ENCODE results near the gene HPSE2. TPM values are rescaled to one million over a fixed set of nuclear protein-coding genes. Genes with fewer than 3 reads are reported as not detected.
"Not testable (repeated sequence)": the region's sequence is repeated elsewhere in the genome, so short reads cannot be mapped to it uniquely, and the experiment has no call there.

Gene HPSE2
- total RNA-seq, 1 donor from 2014 or later = 18.3 TPM

- DNase-seq = no peak
Observed at GRCh38 chr10:99161165-99161564, 74.5 kb downstream of the HPSE2 start.

GRCh38 chr10:99143651-99144050, 92.0 kb downstream of the HPSE2 start:
- DNase-seq = peak; percentile 2

DNA sequence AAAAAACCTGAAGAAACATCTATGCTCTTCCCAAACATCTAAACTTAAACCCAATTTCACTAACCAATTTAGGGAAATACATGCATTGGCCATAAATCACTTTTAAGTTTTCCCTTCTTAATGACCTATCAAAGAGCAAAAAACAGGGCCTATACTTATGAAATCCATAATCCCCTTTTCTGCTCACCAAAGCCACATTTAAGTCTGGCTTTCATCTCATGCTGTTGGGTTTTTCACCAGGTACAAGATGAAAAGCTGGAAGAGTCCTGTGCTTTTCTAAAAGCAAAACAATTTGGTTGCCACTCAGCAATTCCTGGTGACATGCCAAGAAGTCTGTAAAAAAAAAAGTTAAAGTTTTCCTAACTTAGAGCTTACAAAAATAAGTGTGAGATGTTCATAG, 92.6 kb downstream of the HPSE2 start:
- DNase-seq = peak; percentile 8

- DNase-seq = not testable (repeated sequence)
Observed at GRCh38 chr10:99132897-99133296, 102.8 kb downstream of the HPSE2 start.

DNA sequence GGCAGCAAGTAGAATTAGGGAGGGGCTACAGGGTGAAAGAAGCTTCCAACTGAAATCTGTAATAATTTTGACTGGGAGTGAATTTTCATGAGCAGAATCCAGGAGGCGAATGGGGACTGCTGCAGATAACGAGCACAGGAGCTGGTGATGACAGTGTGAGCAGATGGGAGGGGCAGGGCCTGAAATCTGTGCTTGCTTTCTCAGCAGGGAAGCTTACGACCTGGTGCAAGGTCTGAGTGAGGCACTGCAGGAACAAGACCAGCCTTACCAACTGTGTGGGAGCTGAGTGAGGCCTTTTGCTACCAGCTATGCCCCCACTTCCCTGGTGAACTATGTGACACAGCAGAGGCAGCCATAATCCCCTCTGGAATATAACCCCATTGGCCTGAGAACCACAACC, 109.8 kb downstream of the HPSE2 start:
- DNase-seq = no peak

- DNase-seq = no peak
Observed at GRCh38 chr10:99124376-99124775, 111.3 kb downstream of the HPSE2 start.

- DNase-seq = no peak
Observed at GRCh38 chr10:99123851-99124250, 111.8 kb downstream of the HPSE2 start.

DNA sequence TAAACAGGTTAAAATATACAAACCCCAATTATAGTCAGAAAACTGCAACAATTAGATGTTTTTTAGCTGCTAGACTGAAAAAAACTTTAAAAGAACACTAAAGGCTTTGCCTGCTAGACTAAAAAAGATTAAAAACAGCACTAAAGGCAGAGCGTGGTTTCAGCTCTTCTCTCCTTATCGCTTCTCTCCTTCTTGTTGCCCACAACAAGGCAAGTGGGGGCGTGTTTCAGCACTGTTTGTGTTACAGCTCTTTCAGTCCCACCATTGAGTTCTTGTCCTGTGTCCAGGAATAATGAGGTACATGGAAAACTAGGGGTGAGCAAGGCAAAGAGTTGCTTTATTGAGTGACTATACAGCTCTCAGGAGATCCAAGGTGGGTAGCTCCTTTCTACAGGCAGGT, 112.3 kb downstream of the HPSE2 start:
- no peak for DNase-seq

- no peak for DNase-seq
Observed at GRCh38 chr10:99119258-99119748, 116.3 kb downstream of the HPSE2 start.

GRCh38 chr10:99115703-99116102, 119.9 kb downstream of the HPSE2 start:
- DNase-seq = no peak

DNA sequence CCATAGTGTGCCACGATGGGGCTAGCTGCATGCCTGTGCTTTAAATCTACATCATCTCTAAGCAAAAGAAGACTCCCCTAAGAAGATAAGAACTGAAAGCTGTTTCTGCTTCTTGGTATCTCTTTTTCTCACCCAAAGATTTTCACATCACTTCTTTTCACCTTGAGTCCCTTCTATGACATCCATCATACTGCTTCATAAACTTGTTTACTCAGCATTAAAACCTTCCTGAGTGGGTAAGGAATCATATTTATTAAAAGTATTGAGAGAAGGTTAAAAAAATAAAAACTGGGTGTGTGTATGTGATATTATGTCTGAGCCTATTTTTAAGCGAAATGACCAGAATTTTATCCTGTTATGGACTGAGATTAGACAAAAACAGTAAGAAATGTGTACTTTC, 150.3 kb downstream of the HPSE2 start:
- no peak for DNase-seq

- DNase-seq = no peak
Observed at GRCh38 chr10:99084161-99084560, 151.5 kb downstream of the HPSE2 start.

- no peak for DNase-seq
Observed at GRCh38 chr10:99080275-99080945, 155.2 kb downstream of the HPSE2 start.

GRCh38 chr10:99062591-99062990, 173.1 kb downstream of the HPSE2 start:
- DNase-seq = no peak

DNA sequence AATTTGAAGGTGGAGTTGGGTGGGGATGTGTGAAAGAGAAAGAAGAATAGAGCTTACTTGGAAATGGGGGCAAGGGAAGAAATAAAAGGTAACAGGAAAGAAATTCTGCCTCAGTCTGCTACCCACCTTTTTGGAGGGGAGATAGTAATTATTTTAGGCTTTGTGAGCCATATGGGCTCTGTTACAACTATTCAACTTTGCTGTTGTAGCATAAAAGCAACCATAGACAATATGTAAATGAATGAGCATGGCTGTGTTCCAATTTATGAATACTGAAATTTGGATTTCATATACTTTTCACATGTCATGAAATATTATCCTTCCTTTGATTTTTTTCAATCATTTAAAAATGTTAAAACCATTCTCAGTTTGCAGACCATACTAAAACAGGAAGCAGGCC, 176.9 kb downstream of the HPSE2 start:
- DNase-seq = no peak

GRCh38 chr10:99057936-99058690, 177.5 kb downstream of the HPSE2 start:
- DNase-seq = peak; percentile 68

GRCh38 chr10:99045671-99046070, 190.0 kb downstream of the HPSE2 start:
- no peak for DNase-seq

DNA sequence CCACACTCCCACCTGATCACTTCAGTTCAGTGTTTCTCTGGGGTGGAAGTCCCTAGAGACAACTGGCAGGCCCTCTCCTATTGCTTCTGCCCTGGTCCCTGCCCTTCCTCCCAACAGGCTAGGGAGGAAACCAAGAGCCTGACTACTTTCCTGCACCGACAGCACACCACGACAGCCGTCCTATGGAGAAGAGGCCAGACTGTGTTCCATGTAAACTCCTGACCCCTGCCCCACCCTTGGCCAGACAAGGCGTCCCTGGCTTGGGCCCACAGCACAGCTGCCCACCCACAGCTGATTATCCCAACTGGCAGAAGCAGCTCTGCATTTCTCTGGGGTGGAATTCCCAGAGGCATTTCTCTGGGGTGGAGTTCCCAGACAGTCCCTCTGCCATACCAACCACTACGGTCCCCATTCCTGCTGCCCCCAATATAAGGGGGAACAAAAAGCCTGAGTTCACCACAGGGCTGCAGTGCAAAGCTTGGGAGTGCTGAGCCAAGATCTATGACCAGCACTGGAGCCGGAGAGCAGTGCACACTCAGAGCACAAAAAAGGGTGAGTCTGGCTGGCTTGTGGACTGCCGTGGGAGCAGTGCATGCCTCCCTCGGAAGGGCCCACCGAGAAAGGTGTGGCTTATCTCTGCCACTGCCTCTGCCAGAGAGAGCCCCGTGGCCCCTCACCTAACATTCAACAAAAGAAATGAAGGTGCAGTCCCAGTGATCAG, 193.4 kb downstream of the HPSE2 start:
- DNase-seq = no peak

DNA sequence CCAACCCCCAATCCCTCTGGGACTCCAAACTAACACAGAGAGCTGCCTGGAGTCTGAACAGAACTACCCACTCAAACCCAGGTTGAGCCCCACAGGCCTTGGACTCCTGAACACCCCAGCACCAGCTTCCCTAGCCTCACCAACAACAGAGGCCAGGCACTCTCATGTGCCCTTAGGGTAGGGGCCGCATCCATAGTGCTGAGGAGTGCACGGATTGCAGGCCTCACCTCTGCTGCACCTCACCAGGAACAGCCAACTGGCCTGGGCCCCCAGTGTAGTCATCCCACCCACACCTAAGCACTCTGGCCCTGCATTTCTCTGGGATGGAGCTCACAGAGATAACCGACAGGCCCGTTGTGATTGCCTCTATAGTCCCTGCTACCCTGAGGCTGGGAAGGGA, 194.2 kb downstream of the HPSE2 start:
- DNase-seq = no peak

DNA sequence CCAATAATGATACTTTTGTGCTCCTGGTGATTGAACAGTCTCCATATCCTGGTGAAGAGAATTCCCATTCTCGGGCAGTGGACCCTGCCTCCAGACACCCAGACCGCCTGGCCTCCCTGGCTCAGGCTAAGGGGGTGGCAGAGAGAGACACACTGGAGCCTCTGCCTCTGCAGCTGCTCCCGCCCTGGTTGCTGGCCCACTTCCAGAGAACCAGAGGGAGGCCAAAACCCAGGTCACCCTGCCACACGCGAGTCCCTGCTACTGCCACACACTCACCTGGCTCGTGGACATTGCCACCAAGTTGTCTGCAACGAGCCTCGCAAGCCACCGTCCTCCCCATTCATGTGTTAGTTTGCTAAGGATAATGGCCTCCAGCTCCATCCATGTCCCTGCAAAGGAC, 221.8 kb downstream of the HPSE2 start:
- no peak for DNase-seq

DNA sequence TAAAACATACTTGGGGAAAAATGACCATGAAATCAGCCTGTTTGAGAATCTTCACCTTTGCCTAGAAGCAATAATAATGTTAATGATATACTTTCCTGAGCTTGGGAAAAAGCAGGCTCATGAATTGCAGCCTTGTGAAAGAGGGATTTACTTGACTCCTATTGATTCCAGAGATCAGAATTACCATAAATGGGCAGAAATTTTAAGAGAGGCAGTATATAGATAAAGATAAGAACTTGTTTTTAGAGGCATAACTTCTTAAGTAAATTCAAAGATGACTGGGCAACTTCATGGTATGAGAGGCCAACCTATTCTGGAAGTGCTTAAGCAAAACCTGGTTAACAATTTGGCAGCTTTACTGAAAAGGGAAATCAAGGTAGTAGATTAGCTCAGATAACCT, 225.4 kb downstream of the HPSE2 start:
- no peak for DNase-seq

GRCh38 chr10:99008054-99008453, 227.6 kb downstream of the HPSE2 start:
- no peak for DNase-seq

GRCh38 chr10:99007457-99007856, 228.2 kb downstream of the HPSE2 start:
- no peak for DNase-seq

Measured in tongue (tissue), 2 donors.